Frontal cortex (tissue), 4 donors: ENCODE data around the gene NINL. TPM values are rescaled to one million over a fixed set of nuclear protein-coding genes. Genes with fewer than 3 reads are reported as not detected.

Experiments used
- DNase-seq, 2 donors: peaks; one replicate each; pipeline ENCODE4 v3.0.0; 2012; ENCODE audit warnings: low spot score in 2 of 2
- FAIRE-seq: peaks from 2 replicates; lab custom pipeline; 2012; peaks lifted over from hg19 to GRCh38; lab: Jason Lieb, UNC
- total RNA-seq: library from RNA; depleted of rRNA; stranded (reverse); fragments of >200 nt; gene quantifications from one replicate; pipeline ENCODE4 v1.2.3, GENCODE V29; 2014
- donor health status: control.
- donor health status: control.
- donor health status: control.

Gene NINL
- total RNA-seq, 1 donor from 2014 or later, result 20.0 TPM

DNA sequence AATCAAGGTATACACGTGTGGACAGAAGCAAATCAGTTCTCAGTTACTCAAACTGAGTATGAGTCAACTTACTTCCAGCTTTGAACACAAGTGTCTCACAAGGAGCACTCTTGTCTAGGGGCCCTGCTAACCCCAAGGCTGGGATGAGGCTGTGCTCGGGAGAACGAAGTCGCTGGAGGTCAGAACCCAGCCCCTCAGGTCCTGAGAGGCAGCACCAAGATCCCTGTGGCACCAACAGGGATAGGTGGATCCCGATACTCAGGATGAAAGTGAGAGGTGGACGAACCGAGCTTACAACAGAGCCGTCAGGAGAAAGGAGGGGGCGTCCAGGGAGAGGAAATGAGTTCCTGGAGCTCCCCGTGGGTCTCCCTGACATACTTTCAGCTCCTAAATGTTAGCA lies 92.2 kb downstream of the NINL start:
- FAIRE-seq (no peak), DNase-seq (no peak)

DNA sequence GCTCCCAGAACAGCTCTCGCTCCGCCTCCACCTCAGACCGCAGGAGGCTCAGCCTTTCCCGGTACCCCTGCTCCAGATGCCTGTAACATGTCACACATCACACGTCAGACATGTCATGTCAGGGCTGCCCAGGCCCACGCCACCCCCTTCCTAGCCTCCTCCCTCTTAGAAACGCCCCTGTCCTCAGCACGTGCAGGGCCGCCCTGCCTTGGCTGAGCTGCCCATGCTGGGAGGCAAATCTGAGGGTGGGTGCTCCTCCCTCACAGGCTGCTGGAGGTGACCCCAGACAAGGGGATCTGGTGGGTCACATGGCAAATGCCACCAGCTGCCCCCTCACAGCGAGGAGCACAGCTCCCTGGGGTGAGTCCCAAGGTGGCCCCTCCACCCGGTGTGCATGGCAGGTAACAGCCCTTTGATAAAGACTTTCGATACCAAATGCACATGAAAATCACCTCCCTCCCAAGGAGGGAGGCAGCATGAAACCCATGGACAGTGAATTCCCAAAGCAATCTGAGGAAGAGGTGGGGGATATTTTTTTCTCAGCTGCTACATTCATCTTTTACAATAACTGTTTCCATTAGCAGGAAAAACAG lies 93.8 kb downstream of the NINL start:
- DNase-seq (no peak), FAIRE-seq (no peak)

DNA sequence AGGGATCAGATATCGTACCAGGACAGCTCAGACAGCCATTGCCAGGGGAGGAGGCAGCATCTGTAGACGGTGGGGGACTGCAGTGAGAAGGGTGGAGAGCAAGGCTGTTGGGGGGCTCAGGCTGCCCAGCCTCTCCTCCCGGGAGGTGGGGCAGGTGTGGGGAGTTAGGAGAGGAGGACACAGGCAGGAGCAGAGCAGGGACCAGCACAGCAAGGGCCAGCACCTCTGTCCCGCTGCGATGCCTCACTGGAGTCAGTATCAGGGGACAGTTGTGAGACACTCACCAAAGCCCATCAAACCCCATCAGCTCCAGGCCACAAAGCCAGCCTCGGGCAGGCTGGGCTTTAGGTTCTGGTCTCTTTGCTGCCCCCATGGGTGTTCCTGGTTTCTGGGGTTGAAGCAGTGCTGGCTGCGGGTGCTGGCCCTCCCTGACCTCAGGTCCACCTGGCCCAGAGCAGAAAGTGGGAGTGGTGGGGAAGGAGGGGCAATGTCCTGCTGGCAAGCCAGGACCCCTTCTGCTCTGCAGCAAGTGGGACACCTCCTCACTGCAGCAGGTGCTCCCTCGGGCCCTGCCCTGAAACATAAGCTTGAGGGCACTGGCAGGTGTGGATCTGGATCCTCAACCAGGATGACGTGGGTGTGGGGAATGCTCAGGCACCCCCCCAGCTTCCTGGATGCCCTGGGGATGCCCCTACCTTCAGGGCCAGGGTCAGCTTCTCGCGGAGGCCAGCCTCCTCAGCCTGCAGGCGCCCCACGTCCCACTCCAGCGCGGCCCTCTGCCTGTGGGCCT lies 94.5 kb downstream of the NINL start:
- DNase-seq (no peak), FAIRE-seq (no peak)

DNA sequence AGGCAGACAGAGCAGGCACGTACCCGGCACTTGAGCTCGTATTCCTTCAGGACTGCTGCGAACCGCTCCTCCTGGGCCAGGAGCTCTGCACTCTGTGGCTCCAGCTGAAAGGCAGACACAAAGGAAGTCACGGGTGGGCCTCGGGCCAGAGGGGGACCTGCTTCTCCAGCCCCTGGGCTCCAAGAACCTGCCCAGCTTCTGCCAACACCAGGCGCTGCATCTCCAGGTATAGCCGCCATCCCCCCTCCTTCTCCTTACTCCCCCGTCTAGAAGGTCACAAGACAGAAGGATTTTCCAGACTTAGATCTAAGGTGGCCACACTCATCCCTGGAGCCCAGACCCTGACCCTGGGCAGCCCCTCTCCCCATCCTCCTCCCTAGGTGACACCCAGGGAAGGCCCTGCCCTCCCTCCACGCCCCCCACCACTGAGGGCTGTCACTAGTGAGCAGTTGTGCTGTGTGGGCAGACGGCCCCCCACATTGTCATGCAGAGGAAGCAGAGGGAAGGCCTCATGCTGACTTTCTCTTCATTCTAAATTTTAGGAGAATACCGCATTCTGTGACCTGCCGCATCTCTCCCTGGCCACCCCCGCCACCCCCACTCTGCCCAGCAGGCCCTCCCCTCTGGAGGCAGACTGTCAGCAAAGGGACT lies 96.0 kb downstream of the NINL start:
- FAIRE-seq (no peak), DNase-seq (no peak)

DNA sequence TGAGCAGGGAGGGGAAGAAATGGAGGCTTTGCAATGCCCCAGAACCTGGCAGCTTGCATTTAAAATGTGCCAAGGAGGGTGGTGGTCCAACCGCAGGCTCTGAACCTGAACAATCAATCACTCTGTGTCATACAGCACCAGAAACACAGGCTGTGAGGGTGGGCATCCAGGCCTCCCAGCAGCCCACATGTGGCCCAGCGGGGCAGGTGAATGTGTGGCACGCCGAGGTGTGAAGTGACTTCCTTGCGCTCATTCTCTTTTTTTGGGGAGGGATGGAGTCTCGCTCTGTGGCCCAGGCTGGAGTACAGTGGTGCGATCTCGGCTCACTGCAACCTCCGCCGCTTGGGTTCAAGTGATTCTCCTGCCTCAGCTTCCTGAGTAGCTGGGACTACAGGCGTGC lies 97.4 kb downstream of the NINL start:
- no peak for FAIRE-seq

DNA sequence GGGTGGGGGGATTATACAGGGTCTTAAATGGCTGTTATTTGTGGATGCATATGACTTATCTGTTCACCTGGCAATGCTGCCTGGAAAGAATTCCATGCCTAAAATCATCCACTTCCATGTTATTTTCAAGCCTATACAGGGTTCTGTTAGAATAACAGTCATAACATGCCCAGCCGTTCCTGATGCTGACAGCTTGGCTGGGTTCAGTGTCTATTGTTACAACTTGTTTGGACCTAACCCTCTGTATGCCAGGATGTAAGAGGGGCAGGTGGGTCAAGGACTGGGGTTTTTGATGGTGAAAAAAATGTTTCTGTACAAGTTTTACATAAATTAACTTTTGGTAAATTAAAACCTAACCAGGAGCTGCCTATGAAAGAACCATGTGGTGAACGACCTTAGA lies 98.0 kb downstream of the NINL start:
- no peak for DNase-seq
- FAIRE-seq, result no peak

More for the DNA sequence above, 97.4 kb downstream of the NINL start:
- no peak for DNase-seq

DNA sequence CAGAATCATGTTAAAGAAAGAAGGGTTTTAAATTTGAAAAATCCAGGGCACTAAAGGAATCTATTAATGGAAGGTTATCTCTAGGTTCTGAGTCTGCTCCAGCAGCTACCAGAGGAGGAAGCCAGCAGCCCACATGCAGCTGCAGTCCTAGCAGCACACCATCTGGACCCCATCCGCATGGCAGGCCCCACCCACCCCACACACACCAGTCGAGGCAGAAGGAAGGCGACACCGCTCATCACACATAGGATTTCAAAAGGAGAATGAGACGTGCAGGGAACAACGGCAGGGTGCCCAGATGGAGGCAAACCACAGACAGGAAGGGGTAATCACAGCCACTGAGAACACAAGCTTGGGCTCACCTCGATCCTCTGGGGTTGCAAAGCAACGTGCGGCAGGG lies 99.0 kb downstream of the NINL start:
- DNase-seq, result no peak

DNA sequence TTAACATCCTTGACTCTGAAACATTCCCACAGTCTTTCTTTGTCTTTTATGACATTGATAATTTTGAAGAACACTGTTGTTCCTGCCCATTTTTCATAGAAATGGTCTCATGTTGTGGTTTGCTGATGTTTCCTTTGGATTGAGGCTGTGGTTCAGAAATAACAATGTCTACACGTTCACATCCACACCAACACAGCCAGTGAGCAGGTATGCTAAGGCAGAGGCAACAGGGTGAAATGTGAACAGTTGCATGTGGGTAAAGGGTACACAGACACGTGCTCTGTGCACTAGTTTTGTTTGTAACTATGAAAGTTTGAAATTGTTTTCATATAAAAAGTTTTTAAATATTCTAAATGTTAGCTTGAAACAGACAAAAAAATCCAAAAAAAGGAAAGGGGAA lies 99.5 kb downstream of the NINL start:
- FAIRE-seq (no peak), DNase-seq (no peak)

More for the DNA sequence above, 99.0 kb downstream of the NINL start:
- FAIRE-seq, result no peak

DNA sequence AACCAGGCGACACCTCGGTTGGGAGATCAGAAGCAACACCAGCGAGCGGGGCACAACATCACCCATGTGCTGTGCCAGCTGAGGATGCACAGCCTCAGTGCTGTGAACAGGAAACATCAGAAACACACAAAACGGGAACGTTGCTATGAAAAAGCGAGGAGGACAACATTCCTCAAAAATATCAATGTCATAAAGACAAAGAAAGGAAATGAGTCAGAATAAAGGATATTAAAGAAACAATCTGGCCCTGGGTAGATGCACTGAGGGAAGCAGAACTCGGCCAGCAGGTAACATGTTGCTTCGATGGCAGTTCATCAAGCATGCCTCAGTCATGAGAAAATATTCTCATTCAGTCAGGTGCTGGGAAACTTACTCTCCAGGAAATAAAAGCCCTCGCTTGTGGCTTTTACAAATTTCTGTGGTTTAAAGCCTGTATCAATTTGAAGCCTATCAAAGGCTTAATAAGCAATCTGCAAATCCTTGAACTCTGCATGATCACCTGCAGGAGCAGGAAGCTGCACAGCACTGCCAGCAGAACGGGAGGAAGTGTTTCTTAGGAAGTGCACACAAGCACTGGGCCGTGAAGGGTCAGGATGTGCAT lies 100.3 kb downstream of the NINL start:
- no peak for DNase-seq
- no peak for FAIRE-seq

DNA sequence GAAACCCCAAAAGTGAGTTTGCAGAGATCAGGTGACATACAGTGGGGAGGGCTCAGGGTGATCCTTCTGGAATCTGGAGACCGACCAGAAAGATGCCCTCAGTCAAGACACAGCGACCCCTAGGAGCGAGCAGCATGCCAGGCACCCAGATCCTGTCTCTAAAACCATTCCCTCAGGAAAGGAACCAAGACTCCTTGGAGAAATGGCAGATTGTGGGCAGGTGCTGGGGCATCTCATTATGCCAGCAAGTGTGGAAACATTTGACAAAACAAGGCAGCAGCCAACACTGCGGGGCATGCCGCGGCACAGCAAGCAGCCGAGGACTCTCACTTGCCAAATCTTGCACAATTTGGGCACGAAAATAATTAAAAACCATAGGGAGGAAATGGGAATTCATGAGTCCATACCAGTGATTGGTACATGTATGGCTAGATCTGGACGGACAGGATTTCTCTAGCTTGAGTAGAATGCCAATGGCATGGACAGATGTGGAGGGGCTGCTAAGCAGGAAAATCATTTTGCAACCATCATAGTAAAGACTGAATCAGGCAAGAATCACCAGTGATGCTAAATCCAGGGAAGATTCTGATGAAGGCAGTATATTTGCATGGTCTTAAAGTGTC lies 101.0 kb downstream of the NINL start:
- DNase-seq (no peak), FAIRE-seq (no peak)

DNA sequence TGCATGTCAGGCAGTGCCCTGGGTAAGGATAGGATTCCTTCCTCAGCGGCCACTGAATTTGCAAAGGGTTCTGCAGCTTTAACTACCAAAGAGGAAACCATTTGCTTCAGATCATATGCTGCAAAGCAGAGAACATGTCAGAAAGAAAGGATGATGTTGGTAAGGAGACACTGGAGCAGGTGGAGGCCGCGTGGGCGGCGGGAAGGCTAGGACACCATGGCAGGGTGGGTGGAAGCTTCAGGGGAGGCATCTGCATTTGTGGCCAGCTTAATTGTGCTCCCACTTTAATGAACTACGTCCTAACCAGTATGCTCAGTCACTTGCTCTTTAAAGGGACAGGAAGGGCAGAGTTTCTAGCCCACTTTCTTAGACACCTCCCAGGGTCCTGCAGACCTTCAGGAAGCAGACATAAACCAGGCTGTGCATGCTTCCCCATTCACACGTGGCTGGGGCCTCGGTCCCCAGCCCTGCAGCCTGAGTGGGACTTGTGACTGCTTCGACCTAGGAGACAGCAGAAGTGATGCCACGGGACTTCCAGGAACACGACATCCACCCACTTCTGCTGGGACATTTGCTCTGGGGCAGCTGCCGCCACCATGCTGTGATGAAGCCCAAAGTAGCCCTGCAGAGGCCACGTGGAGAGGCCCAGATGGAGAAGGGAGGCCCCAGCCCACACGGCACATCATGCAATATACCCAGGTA lies 101.7 kb downstream of the NINL start:
- DNase-seq, result no peak
- FAIRE-seq, result no peak

DNA sequence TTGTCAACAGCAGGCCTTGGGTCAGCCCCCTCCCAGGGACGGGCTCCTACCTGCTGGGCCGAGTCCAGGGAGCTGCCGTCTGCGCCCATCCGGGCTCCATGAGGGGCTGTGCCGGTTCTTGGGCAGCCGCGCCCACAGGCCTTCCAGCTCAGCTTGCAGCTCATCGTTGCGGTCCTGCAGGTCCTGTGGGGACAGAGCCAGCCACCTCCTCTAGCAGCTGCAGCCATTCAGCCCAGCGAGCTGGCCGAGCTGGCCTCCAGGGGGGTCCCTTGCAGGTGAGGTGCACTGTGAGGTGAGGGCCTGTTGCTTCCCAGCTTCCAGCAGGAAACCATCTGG lies 103.4 kb downstream of the NINL start:
- DNase-seq (no peak), FAIRE-seq (no peak)

DNA sequence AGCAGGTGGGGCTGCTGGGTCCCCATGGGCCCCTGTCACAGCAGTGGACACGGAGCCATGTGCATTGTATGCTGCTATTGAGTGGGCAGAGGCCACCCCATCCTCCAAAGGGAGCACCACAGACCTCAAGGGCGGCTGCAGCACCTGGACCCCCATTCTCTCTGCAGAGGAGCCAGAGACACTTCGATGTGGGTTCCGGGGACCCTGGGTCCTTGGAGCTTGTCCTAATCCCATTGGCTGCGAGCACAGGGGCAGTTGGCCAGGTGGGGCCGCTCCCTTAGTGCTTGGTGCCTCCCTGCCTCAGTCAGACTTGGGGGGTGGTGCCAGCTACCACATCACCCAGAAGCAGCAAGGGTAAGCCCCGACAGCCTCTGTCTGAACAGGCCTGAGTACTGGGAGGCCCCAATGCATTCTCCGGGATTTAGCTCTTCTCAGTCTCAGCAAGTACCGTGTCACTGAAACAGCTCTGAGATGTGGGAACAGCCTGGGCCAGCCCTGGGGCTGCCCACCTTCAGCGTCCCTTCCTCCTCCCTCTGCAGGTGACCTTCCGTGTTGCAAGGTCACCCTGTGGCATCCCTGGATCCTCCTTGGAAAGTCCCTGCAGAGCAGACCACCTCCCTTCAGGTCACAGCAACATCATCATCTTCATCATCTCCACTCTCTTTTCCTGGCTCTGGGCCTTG lies 104.0 kb downstream of the NINL start:
- no peak for DNase-seq
- no peak for FAIRE-seq

DNA sequence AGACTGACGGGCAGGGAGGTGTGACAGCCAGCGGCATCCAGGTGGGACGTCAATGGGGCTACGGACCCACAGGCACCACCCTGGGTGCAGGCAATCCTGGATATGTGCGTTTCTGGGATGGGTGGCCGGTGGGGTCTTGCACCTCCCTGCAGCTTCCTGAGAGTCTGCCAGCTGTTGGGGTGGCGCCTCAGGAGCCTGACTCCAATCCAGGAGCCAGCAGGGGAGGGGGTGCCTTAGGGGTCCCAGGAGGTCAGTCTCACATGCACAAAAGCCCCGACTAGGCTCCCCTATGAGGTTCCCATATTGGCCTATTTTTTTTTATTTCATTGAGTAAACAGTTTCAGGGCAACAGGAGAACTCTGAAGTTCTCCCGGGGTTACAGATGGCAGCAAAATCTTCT lies 104.5 kb downstream of the NINL start:
- DNase-seq (no peak), FAIRE-seq (no peak)

DNA sequence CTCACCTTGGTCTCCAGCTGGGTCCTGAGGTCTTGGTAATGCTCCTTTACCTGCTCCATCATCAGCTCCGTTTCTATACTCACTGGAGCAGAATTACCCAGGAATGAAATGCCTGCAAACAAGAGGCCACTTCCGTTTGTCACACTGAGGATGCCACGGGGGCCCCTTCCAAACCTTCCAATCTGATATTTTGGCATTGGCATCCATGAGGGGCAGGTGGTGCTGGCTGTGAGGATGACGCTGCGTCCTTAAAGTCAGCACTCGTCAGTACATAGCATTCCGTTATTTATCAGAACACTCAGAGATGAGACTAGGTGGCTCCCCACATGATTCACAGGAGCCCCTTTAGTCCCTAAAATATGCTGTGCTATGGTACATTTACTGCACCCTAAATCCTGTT lies 105.2 kb downstream of the NINL start:
- DNase-seq (no peak), FAIRE-seq (no peak)

DNA sequence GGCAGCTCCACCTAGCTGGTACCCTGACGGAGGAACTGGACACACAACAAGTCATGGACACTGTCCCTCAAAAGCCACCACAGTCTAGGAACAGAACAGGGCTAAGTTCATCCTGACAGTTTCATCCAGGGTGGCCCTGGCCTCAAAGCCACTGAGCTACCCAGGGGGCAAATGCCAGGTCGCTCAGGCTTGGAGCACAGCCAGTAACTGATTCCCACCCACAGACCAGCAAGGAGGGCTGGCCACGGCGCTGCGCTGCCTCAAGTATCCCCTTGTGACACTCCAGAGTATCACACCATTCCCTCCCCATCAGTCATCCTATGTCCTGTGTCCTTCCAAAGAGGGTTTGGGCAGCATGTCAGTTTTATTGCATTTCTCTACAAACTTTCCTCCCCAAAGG lies 105.7 kb downstream of the NINL start:
- FAIRE-seq, result no peak
- DNase-seq, result no peak

DNA sequence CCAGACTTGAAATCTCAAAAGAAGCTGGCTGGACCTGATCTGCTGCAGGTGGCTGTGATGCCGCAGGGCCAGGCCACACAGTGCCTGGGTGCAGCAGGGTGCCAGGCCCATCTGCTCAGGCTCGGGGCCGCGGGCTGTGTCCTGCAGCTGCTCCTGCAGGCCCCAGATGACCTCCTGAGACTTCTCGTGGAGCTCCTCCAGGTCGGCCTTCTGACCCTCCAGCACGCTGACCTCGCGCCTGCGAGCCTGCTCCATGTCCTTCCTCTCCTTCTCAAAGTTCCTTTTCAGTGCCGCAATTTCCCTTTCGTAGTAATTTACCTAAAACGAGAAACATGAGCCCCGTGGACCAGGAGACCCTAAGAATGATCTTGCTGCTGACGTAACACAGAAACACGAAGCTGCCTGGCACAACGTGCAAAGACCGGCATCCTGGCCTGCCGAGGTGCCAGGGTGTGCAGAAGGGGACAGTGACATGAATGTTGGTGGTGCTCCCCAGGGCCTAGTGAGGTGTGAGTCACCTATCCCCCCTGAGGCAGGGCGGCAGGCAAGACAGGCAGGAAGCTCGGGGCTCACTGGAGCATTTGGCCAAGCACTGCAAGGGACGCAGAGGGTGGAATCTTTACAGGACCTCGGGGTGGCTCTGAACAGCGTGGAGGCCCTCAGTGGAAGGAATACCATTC lies 106.3 kb downstream of the NINL start:
- FAIRE-seq (no peak), DNase-seq (no peak)

DNA sequence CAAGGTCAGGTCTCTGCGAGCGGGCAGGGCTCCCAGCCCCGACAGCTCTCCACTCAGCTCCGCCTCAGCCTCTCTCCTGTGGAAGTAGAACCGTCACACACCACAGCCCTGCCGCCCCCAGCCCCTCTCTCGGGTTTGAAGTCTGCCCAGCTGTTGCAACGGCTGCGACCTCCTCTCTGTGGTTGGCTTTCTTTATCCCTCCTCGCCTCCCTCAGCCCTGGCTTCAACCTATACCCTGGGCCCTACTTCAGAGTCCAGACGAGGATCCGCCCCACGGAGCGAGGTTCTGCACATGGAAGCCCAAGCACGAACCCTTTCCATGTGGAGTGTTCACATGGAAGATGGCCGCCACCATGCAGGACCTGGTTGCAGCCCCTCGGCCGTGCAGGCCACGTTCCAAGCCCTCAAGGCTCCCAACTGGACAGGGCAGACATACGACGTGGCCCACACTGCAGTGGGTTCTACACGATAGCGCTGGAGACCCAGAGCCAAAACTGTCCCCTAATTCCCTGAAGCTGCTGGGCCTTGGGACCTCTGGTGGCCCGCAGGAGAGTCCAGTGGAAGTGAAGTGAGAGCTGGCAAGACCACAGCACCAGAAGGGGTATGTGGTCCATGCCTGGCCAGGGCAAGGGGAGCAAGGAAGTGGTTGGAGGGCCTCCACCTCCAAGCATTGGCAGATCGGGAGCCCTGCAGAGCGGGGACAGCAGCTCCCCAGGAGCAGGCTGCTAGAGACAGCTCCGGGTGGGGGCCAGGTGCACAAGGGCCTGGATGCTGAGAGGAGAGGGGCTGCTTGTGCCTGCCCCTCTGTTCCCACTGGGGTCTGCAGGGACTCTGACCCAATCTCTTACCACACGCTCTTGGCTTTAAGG lies 108.1 kb downstream of the NINL start:
- DNase-seq (no peak), FAIRE-seq (no peak)
